HG02943 (cell line): ENCODE measurements around the gene RASGEF1B.
"Not testable (repeated sequence)": the region's sequence is repeated elsewhere in the genome, so short reads cannot be mapped to it uniquely, and the experiment has no call there.

Source experiments
- ATAC-seq: cut with Tn5 transposase; IDR thresholded peaks from one replicate; pipeline ENCODE4 v1.9.1; 2021; ENCODE audit warnings: mild to moderate bottlenecking, low read depth, moderate library complexity; ENCODE audit not compliant: unreplicated experiment

Gene RASGEF1B

GRCh38 chr4:81498551-81499099 lies 26.9 kb upstream of the RASGEF1B start:
- no peak for ATAC-seq

GRCh38 chr4:81498046-81498445 lies 26.3 kb upstream of the RASGEF1B start:
- no peak for ATAC-seq

- ATAC-seq: no peak
Measured at GRCh38 chr4:81495345-81495744, 23.6 kb upstream of the RASGEF1B start.

GRCh38 chr4:81494031-81494431 lies 22.3 kb upstream of the RASGEF1B start:
- ATAC-seq: peak; percentile 65

GRCh38 chr4:81492606-81493230 lies 21.0 kb upstream of the RASGEF1B start:
- ATAC-seq: no peak

GRCh38 chr4:81491943-81492342 lies 20.2 kb upstream of the RASGEF1B start:
- ATAC-seq: no peak

GRCh38 chr4:81490403-81491160 lies 18.9 kb upstream of the RASGEF1B start:
- ATAC-seq: no peak

GRCh38 chr4:81486502-81486901 lies 14.8 kb upstream of the RASGEF1B start:
- ATAC-seq: no peak

- no peak for ATAC-seq
Measured at GRCh38 chr4:81485310-81485980, 13.7 kb upstream of the RASGEF1B start.

GRCh38 chr4:81482326-81482725 lies 10.6 kb upstream of the RASGEF1B start:
- ATAC-seq: no peak

GRCh38 chr4:81481151-81481550 lies 9.4 kb upstream of the RASGEF1B start:
- ATAC-seq: no peak

GRCh38 chr4:81479573-81479972 lies 7.9 kb upstream of the RASGEF1B start:
- not testable (repeated sequence) for ATAC-seq

GRCh38 chr4:81473331-81474265 lies 1.9 kb upstream of the RASGEF1B start:
- not testable (repeated sequence) for ATAC-seq

GRCh38 chr4:81472281-81473182 lies 825 bp upstream of the RASGEF1B start:
- peak; percentile 72 for ATAC-seq

GRCh38 chr4:81471298-81471587 lies 464 bp downstream of the RASGEF1B start:
- ATAC-seq: peak; percentile 25

GRCh38 chr4:81470456-81471297 lies 1.0 kb downstream of the RASGEF1B start:
- ATAC-seq: no peak

- no peak for ATAC-seq
Measured at GRCh38 chr4:81469781-81470455, 1.8 kb downstream of the RASGEF1B start.

- no peak for ATAC-seq
Measured at GRCh38 chr4:81468678-81469077, 3.0 kb downstream of the RASGEF1B start.
